Measurements from ENCODE around the gene HTT-AS. TPM values are rescaled to one million over a fixed set of nuclear protein-coding genes. Genes with fewer than 3 reads are reported as not detected.

HTT-AS gene
- total RNA-seq, 1 donor from 2014 or later, result not detected

DNA sequence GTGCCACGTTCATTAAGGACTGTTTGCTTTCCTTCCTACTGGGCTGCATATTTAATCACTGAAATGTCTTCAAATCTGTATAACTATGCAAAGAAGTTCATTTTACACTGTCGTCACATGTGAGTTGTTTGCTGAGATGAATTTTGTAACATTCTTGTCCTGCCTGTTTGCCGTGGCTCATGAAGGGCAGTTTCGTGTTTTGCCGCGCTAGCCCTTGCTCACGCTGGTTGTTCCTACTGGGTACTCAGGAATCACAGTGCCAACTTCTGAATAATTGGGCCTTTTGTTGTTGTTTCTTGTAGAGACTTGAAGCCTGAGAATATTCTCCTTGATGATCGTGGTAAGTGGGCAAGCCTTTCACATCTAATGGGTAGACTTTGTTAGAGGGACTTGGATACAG lies 52.2 kb downstream of the HTT-AS start:
- no peaks in the 10 kb centered on the region for H3K36me3 ChIP-seq
- TF ChIP-seq CTCF (IDR thresholded peaks at IDR 0.05), result no peak
- DNase-seq, result no peak
- no peaks in the 10 kb centered on the region for H3K4me1 ChIP-seq
- intact Hi-C loops (cut with DNase I), result no loop called here
- no peak overlapping the region for H3K27ac ChIP-seq
- no peaks in the 10 kb centered on the region for H3K27me3 ChIP-seq
- no peak overlapping the region for H3K4me3 ChIP-seq
- ATAC-seq, result no peak
- no peaks in the 10 kb centered on the region for H3K9me3 ChIP-seq

- H3K4me3 ChIP-seq, result no peak overlapping the region
- ATAC-seq, result no peak
- intact Hi-C loops (cut with DNase I), result no loop called here
- H3K27me3 ChIP-seq, result no peaks in the 10 kb centered on the region
- H3K36me3 ChIP-seq, result no peaks in the 10 kb centered on the region
- no peak overlapping the region for H3K27ac ChIP-seq
- DNase-seq, result no peak
- no peaks in the 10 kb centered on the region for H3K9me3 ChIP-seq
- no peak for TF ChIP-seq CTCF (IDR thresholded peaks at IDR 0.05)
- H3K4me1 ChIP-seq, result no peaks in the 10 kb centered on the region
These were observed 52.7 kb downstream of the HTT-AS start for GRCh38 chr4:3021627-3022026.

GRCh38 chr4:3021127-3021526 lies 53.2 kb downstream of the HTT-AS start:
- Histone ChIP-seq H3K4me1 (no peaks in the 10 kb centered on the region), H3K9me3 (no peaks in the 10 kb centered on the region), H3K27me3 (no peaks in the 10 kb centered on the region), H3K4me3 (no peak overlapping the region), H3K27ac (no peak overlapping the region), H3K36me3 (no peaks in the 10 kb centered on the region)
- ATAC-seq (no peak), DNase-seq (no peak)
- no peak for TF ChIP-seq CTCF (IDR thresholded peaks at IDR 0.05)
- intact Hi-C loops (cut with DNase I), result no loop called here

DNA sequence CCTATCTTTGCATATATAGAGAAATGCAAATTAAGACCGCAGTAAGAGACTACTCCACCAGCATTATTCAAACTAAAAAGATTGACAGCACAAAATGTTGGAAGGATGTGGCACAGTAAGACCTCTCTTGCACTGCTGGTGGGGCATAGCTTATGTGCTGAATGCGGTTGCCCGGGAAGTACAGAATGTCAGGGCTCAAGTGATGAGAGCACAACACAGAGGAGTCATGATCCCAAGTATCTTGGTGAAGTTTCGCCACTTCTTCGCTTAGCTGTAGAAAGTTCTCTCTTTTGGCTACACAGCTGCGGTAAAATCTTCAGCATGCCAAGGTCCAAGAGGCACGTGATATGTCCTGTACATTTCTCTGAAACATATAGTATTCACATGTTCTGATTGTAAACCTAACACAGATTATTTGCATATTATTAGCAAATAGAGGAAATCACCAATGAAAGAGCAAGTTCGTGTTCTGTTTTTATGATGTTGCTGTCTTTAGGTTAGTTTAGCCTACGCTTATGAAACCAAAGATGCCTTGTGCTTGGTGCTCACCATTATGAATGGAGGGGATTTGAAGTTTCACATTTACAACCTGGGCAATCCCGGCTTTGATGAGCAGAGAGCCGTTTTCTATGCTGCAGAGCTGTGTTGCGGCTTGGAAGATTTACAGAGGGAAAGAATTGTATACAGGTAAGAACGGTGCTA lies 55.0 kb downstream of the HTT-AS start:
- TF ChIP-seq CTCF (IDR thresholded peaks at IDR 0.05), result no peak
- intact Hi-C loops (cut with DNase I), result no loop called here
- ATAC-seq, result no peak
- H3K4me1 ChIP-seq, result no peaks in the 10 kb centered on the region
- H3K27me3 ChIP-seq, result no peaks in the 10 kb centered on the region
- no peak for DNase-seq
- H3K4me3 ChIP-seq, result no peak overlapping the region
- no peak overlapping the region for H3K27ac ChIP-seq
- H3K9me3 ChIP-seq, result no peaks in the 10 kb centered on the region
- no peaks in the 10 kb centered on the region for H3K36me3 ChIP-seq

DNA sequence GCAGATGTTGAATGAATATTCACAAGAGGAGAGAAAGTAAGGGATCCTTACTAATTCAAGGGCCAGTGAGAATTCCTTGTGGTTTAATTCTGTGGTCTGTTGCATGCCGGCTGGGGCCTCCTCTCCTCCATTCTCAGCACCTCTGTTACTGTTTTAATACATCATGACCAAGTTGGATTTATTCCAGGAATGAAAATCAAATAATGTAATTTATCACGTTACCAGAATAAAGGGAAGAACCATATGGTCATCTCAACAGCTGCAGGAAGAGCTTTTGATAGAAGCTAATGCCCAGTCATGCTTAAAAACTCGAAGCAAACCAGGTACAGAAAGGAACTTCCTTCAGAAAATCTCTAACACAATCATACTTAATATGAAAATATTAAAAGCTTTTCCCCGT lies 56.8 kb downstream of the HTT-AS start:
- DNase-seq, result no peak
- Histone ChIP-seq H3K4me3 (no peak overlapping the region), H3K27ac (no peak overlapping the region), H3K27me3 (no peaks in the 10 kb centered on the region), H3K36me3 (no peaks in the 10 kb centered on the region), H3K4me1 (no peaks in the 10 kb centered on the region), H3K9me3 (no peaks in the 10 kb centered on the region)
- no peak for ATAC-seq
- TF ChIP-seq CTCF (IDR thresholded peaks at IDR 0.05), result no peak
- intact Hi-C loops (cut with DNase I), result no loop called here

DNA sequence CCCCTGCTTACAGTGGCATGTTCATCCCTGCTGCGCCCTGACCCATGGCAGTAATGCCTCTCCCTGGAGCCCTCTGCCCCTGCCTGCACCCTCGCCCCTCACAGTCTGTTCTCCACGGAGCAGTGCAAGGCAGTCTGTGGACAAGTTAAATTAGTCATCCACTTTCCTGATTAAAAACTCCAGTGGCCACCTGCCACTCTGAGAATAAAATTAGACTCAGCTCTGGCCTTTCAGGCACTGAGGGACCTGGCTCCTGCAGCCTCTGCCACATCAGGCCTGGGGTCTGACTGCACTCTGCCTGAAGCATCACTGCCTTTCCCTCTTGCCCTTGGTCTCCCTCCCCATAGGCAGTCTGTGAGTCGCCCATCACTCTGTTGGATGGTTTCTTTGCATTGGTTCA lies 57.4 kb downstream of the HTT-AS start:
- DNase-seq (no peak), ATAC-seq (no peak)
- H3K27ac ChIP-seq, result no peak overlapping the region
- H3K9me3 ChIP-seq, result no peaks in the 10 kb centered on the region
- intact Hi-C loops (cut with DNase I), result no loop called here
- H3K4me3 ChIP-seq, result no peak overlapping the region
- H3K4me1 ChIP-seq, result no peaks in the 10 kb centered on the region
- no peaks in the 10 kb centered on the region for H3K36me3 ChIP-seq
- no peaks in the 10 kb centered on the region for H3K27me3 ChIP-seq
- TF ChIP-seq CTCF (IDR thresholded peaks at IDR 0.05), result no peak
